ENCODE measurements around the gene PDE4C.

PDE4C gene

GRCh38 chr19:18225702-18226468 lies at the start of gene PDE4C:
PDE4C (minus strand) TSS chr19:18226438; CDS start chr19:18226415, 23 bp downstream.
- DNase-seq, result no peak

GRCh38 chr19:18274781-18275356 lies 48.6 kb upstream of the PDE4C start:
- no peak for DNase-seq

- no peak for DNase-seq
These were observed 48.1 kb upstream of the PDE4C start, which contains the start of gene IQCN for GRCh38 chr19:18274219-18274780. IQCN (minus strand) TSS chr19:18274452; CDS start chr19:18269478, 4,974 bp downstream.

GRCh38 chr19:18273561-18274218 lies 47.5 kb upstream of the PDE4C start:
- no peak for DNase-seq

- no peak for DNase-seq
These were observed 45.2 kb upstream of the PDE4C start for GRCh38 chr19:18271433-18271841.

GRCh38 chr19:18270326-18270725 lies 44.1 kb upstream of the PDE4C start:
- DNase-seq, result no peak

GRCh38 chr19:18269070-18269723 lies 43.0 kb upstream of the PDE4C start:
- DNase-seq, result no peak

- no peak for DNase-seq
These were observed 40.8 kb upstream of the PDE4C start for GRCh38 chr19:18266771-18267686.

GRCh38 chr19:18265582-18265981 lies 39.3 kb upstream of the PDE4C start:
- DNase-seq, result no peak

GRCh38 chr19:18264971-18265540 lies 38.8 kb upstream of the PDE4C start:
- DNase-seq, result no peak

GRCh38 chr19:18264137-18264854 lies 38.1 kb upstream of the PDE4C start:
- DNase-seq, result no peak

- no peak for DNase-seq
These were observed 37.3 kb upstream of the PDE4C start for GRCh38 chr19:18263324-18264136.

GRCh38 chr19:18262917-18263316 lies 36.7 kb upstream of the PDE4C start:
- DNase-seq, result no peak

GRCh38 chr19:18262144-18262543 lies 35.9 kb upstream of the PDE4C start:
- no peak for DNase-seq

GRCh38 chr19:18261474-18261873 lies 35.2 kb upstream of the PDE4C start:
- DNase-seq, result no peak

GRCh38 chr19:18259893-18260292 lies 33.7 kb upstream of the PDE4C start:
- DNase-seq, result no peak

GRCh38 chr19:18257503-18258470 lies 31.5 kb upstream of the PDE4C start:
- DNase-seq, result no peak
